CD8-positive, alpha-beta memory T cell (primary cell): ENCODE measurements around the gene GPX2. TPM values are rescaled to one million over a fixed set of nuclear protein-coding genes. Genes with fewer than 3 reads are reported as not detected.
A peak's percentile ranks its signal among the peaks of the same experiment; 100 is the strongest.

ENCODE experiments used
- CTCF ChIA-PET: fragments of 350-600 bp; sonication (Branson Sonifier 250); formaldehyde crosslinking; loops from one replicate; lab custom pipeline; 2021; ENCODE audit warnings: antibody characterized with exemption; lab: Charles Lee
- POLR2A ChIA-PET: fragments of 350-600 bp; sonication (Branson Sonifier 250); formaldehyde crosslinking; loops from one replicate; lab custom pipeline; 2021; ENCODE audit warnings: antibody characterized with exemption; lab: Charles Lee
- DNase-seq, 5 donors: peaks; one replicate each; pipeline versions ENCODE4 v3.0.0 to v3.0.0-alpha.2; 2020 to 2022; ENCODE audit warnings: mixed read lengths in 1 of 5
- H3K27ac ChIP-seq: one replicate; pipeline ENCODE4 v1.7.0; 2013; ENCODE audit warnings: low read depth, mild to moderate bottlenecking, low read length, moderate library complexity
- H3K27me3 ChIP-seq: 2 replicates; pipeline ENCODE4 v1.7.0; 2013; ENCODE audit warnings: low read length, mild to moderate bottlenecking; ENCODE audit not compliant: insufficient read depth, poor library complexity, severe bottlenecking
- H3K36me3 ChIP-seq: 2 replicates; pipeline ENCODE4 v1.7.0; 2013; ENCODE audit warnings: mild to moderate bottlenecking, low read length, moderate library complexity; ENCODE audit not compliant: insufficient read depth
- H3K4me1 ChIP-seq: 2 replicates; pipeline ENCODE4 v1.7.0; 2013; ENCODE audit warnings: mild to moderate bottlenecking, low read length, moderate library complexity; ENCODE audit not compliant: insufficient read depth
- H3K4me3 ChIP-seq: 2 replicates; pipeline ENCODE4 v1.7.0; 2013; ENCODE audit warnings: mild to moderate bottlenecking, low read length
- H3K9me3 ChIP-seq: 2 replicates; pipeline ENCODE4 v1.7.0; 2013; ENCODE audit warnings: mild to moderate bottlenecking, low read length
- H3K27ac Mint-ChIP-seq, 8 donors: one replicate each; pipeline ENCODE4 v1.8.0; 2020 to 2021; ENCODE audit warnings: mixed read lengths in 8 of 8, mild to moderate bottlenecking in 6 of 8, inconsistent platforms in 3 of 8, moderate library complexity in 3 of 8
- H3K27me3 Mint-ChIP-seq, 2 donors: one replicate each; pipeline ENCODE4 v1.8.0; 2020 to 2021; ENCODE audit warnings: mixed read lengths in 2 of 2, mild to moderate bottlenecking in 1 of 2, moderate library complexity in 1 of 2
- H3K36me3 Mint-ChIP-seq, 3 donors: one replicate each; pipeline ENCODE4 v1.8.0; 2020 to 2021; ENCODE audit warnings: mixed read lengths in 3 of 3, inconsistent platforms in 1 of 3, mild to moderate bottlenecking in 1 of 3
- H3K4me1 Mint-ChIP-seq, 3 donors: one replicate each; pipeline ENCODE4 v1.8.0; 2020 to 2021; ENCODE audit warnings: mixed read lengths in 3 of 3, inconsistent platforms in 1 of 3, mild to moderate bottlenecking in 1 of 3
- H3K4me3 Mint-ChIP-seq, 7 donors: one replicate each; pipeline ENCODE4 v1.8.0; 2020 to 2021; ENCODE audit warnings: mixed read lengths in 7 of 7, mild to moderate bottlenecking in 6 of 7, moderate library complexity in 4 of 7, inconsistent platforms in 2 of 7
- H3K9me3 Mint-ChIP-seq, 5 donors: one replicate each; pipeline ENCODE4 v1.8.0; 2020 to 2022; ENCODE audit warnings: mixed read lengths in 5 of 5, mild to moderate bottlenecking in 3 of 5, moderate library complexity in 2 of 5, inconsistent platforms in 1 of 5
- polyA plus RNA-seq: library from polyadenylated mRNA; unstranded; fragments of 300-500 nt; fragmentation: Illumina TruSeq; gene quantifications from one replicate; pipeline ENCODE4 v1.2.3, GENCODE V29; 2021
- total RNA-seq, 2 experiments: library from RNA; stranded (reverse); gene quantifications; one replicate each; pipeline ENCODE4 v1.2.3, GENCODE V29; 2021

Gene GPX2
- total and polyA plus RNA-seq, 3 experiments from 2014 or later: not detected

- H3K4me3 ChIP-seq: peak overlapping the region; percentile 33
- CTCF ChIA-PET: interaction anchor here (1.1 to 3.8 kb wide), 5 partner anchors 8 to 58 kb away, joined by 3 to 12 read pairs (median 4); partner anchors contain the start of gene FNTB
- peaks cover 80% of the 10 kb centered on the region for H3K4me1 ChIP-seq
These were observed 14.1 kb downstream of the GPX2 start for GRCh38 chr14:64928239-64929013.

GRCh38 chr14:64927031-64927430 is 15.5 kb downstream of the GPX2 start:
- no peaks in the 10 kb centered on the region for H3K27me3 Mint-ChIP-seq
- H3K9me3 Mint-ChIP-seq: no peaks in the 10 kb centered on the region
- peak overlapping the region in 7 of 8 donors; percentile 3 to 89 (median 70) for H3K27ac Mint-ChIP-seq
- no peak for DNase-seq
- Histone ChIP-seq H3K4me3 (no peak overlapping the region), H3K27me3 (no peaks in the 10 kb centered on the region), H3K4me1 (peaks cover 70% of the 10 kb centered on the region), H3K27ac (no peak overlapping the region), H3K36me3 (peaks cover 26% of the 10 kb centered on the region), H3K9me3 (no peaks in the 10 kb centered on the region)
- no peak overlapping the region for H3K4me3 Mint-ChIP-seq
- H3K36me3 Mint-ChIP-seq: peaks cover 11 to 54% (median 17%) of the 10 kb centered on the region in 3 donors
- H3K4me1 Mint-ChIP-seq: peaks cover 28 to 38% (median 34%) of the 10 kb centered on the region in 3 donors
- CTCF ChIA-PET: interaction anchor here (1.1 to 3.8 kb wide), 4 partner anchors 10 to 49 kb away, joined by 3 to 12 read pairs (median 6); no protein-coding TSS in a partner anchor
- POLR2A ChIA-PET: interaction anchor here (2.2 kb wide), 1 partner anchor 12 kb away, joined by 8 read pairs; the partner anchor contains the start of gene CHURC1

More at GRCh38 chr14:64928239-64929013, 14.1 kb downstream of the GPX2 start:
- POLR2A ChIA-PET: interaction anchor here (0.8 to 2.2 kb wide), 2 partner anchors 10 to 14 kb away, joined by 3 to 8 read pairs; partner anchors contain the start of gene CHURC1
- DNase-seq: peak in 2 of 5 donors; percentile 46 to 61
- Histone ChIP-seq H3K27me3 (no peaks in the 10 kb centered on the region), H3K36me3 (peaks cover 40% of the 10 kb centered on the region), H3K27ac (peak overlapping the region; percentile 13), H3K9me3 (no peaks in the 10 kb centered on the region)
- Mint-ChIP-seq H3K27me3 (no peaks in the 10 kb centered on the region), H3K36me3 (peaks cover 11 to 67% (median 20%) of the 10 kb centered on the region in 3 donors), H3K9me3 (no peaks in the 10 kb centered on the region), H3K4me1 (peaks cover 25 to 32% (median 30%) of the 10 kb centered on the region in 3 donors), H3K4me3 (no peak overlapping the region), H3K27ac (no peak overlapping the region)

GRCh38 chr14:64926398-64926995 is 16.0 kb downstream of the GPX2 start:
- Histone ChIP-seq H3K4me1 (peaks cover 68% of the 10 kb centered on the region), H3K27ac (no peak overlapping the region), H3K9me3 (no peaks in the 10 kb centered on the region), H3K36me3 (peaks cover 22% of the 10 kb centered on the region), H3K4me3 (no peak overlapping the region), H3K27me3 (no peaks in the 10 kb centered on the region)
- H3K4me3 Mint-ChIP-seq: peak overlapping the region in 1 of 7 donors; percentile 8
- POLR2A ChIA-PET: interaction anchor here (0.6 kb wide), 1 partner anchor 49 kb away, joined by 4 read pairs; no protein-coding TSS in a partner anchor
- no peaks in the 10 kb centered on the region for H3K27me3 Mint-ChIP-seq
- H3K27ac Mint-ChIP-seq: peak overlapping the region; percentile 3 to 89 (median 58)
- H3K9me3 Mint-ChIP-seq: no peaks in the 10 kb centered on the region
- H3K4me1 Mint-ChIP-seq: peaks cover 31 to 42% (median 36%) of the 10 kb centered on the region in 3 donors
- no peak for DNase-seq
- peaks cover 11 to 54% (median 19%) of the 10 kb centered on the region in 3 donors for H3K36me3 Mint-ChIP-seq
- CTCF ChIA-PET: interaction anchor here (1.8 to 3.8 kb wide), 2 partner anchors 10 to 35 kb away, joined by 8 to 12 read pairs; no protein-coding TSS in a partner anchor

- no peak overlapping the region for H3K4me3 Mint-ChIP-seq
- Histone ChIP-seq H3K36me3 (peaks cover 19% of the 10 kb centered on the region), H3K4me1 (peaks cover 61% of the 10 kb centered on the region), H3K4me3 (no peak overlapping the region), H3K27ac (no peak overlapping the region), H3K27me3 (no peaks in the 10 kb centered on the region), H3K9me3 (no peaks in the 10 kb centered on the region)
- H3K36me3 Mint-ChIP-seq: peaks cover 11 to 57% (median 23%) of the 10 kb centered on the region in 3 donors
- ChIA-PET CTCF (interaction anchor here (1.0 kb wide), 1 partner anchor 31 kb away, joined by 3 read pairs; no protein-coding TSS in a partner anchor), POLR2A (interaction anchor here (0.7 kb wide), 1 partner anchor 599 kb away, joined by 4 read pairs; no protein-coding TSS in a partner anchor)
- peak overlapping the region in 2 of 8 donors; percentile 14 to 42 for H3K27ac Mint-ChIP-seq
- H3K27me3 Mint-ChIP-seq: no peaks in the 10 kb centered on the region
- no peak for DNase-seq
- no peaks in the 10 kb centered on the region for H3K9me3 Mint-ChIP-seq
- peaks cover 64 to 74% (median 65%) of the 10 kb centered on the region in 3 donors for H3K4me1 Mint-ChIP-seq
These were observed 19.5 kb downstream of the GPX2 start for GRCh38 chr14:64923015-64923414.

DNA sequence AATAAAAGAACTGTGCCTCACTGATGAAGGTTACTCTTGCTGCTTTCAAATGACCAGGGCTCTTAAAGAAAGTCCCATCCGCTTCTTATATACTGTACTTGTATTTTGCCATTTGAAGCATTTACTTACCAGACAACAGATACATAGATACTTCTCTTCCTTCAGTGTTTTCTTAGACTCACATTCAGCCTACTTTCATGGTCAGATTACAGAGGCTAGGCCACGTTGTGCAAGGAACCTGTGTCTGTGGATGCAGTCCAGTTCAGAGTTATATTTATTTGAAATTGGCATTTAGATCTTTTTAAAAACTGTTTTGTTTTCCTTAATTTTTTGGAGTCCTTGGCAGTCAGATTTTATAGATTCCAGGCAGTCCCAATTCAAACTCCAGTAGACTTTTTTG is 22.1 kb downstream of the GPX2 start:
- H3K4me1 Mint-ChIP-seq: peaks cover 72 to 86% (median 85%) of the 10 kb centered on the region in 3 donors
- H3K27ac Mint-ChIP-seq: peak overlapping the region in 3 of 8 donors; percentile 54 to 80 (median 66)
- ChIA-PET CTCF (no interaction called here), POLR2A (no interaction called here)
- H3K36me3 ChIP-seq: peaks cover 10% of the 10 kb centered on the region
- no peak for DNase-seq
- no peaks in the 10 kb centered on the region for H3K9me3 ChIP-seq
- no peaks in the 10 kb centered on the region for H3K9me3 Mint-ChIP-seq
- H3K36me3 Mint-ChIP-seq: peaks cover 7 to 45% (median 21%) of the 10 kb centered on the region in 3 donors
- no peaks in the 10 kb centered on the region for H3K27me3 ChIP-seq
- peaks cover 72% of the 10 kb centered on the region for H3K4me1 ChIP-seq
- H3K4me3 Mint-ChIP-seq: peak overlapping the region in 1 of 7 donors; percentile 3
- no peaks in the 10 kb centered on the region for H3K27me3 Mint-ChIP-seq
- H3K27ac ChIP-seq: no peak overlapping the region
- no peak overlapping the region for H3K4me3 ChIP-seq

DNA sequence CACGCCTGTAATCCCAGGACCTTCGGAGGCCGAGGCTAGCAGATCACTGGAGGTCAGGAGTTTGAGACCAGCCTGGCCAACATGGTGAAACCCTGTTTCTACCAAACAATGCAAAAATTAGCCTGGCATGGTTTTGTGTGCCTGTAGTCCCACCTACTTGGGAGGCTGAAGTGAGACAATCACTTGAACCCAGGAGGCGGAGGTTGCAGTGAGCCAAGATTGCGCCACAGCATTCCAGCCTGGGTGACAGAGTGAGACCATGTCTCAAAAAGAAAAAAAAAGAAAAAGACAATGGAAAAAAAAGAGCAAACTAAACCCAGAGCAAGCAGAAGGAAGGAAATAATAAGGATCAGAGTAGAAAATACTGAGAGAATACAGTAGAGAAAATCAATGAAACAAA is 22.9 kb downstream of the GPX2 start:
- CTCF ChIA-PET: no interaction called here
- H3K27me3 Mint-ChIP-seq: no peaks in the 10 kb centered on the region
- H3K27ac ChIP-seq: no peak overlapping the region
- DNase-seq: no peak
- H3K4me1 ChIP-seq: peaks cover 72% of the 10 kb centered on the region
- peaks cover 7% of the 10 kb centered on the region for H3K36me3 ChIP-seq
- no peaks in the 10 kb centered on the region for H3K9me3 ChIP-seq
- peak overlapping the region in 4 of 8 donors; percentile 4 to 92 (median 65) for H3K27ac Mint-ChIP-seq
- peaks cover 77 to 91% (median 90%) of the 10 kb centered on the region in 3 donors for H3K4me1 Mint-ChIP-seq
- POLR2A ChIA-PET: no interaction called here
- no peak overlapping the region for H3K4me3 ChIP-seq
- H3K4me3 Mint-ChIP-seq: peak overlapping the region in 1 of 7 donors; percentile 2
- peaks cover 9 to 45% (median 17%) of the 10 kb centered on the region in 3 donors for H3K36me3 Mint-ChIP-seq
- no peaks in the 10 kb centered on the region for H3K9me3 Mint-ChIP-seq
- no peaks in the 10 kb centered on the region for H3K27me3 ChIP-seq

- Histone ChIP-seq H3K4me3 (no peak overlapping the region), H3K27me3 (no peaks in the 10 kb centered on the region), H3K27ac (no peak overlapping the region), H3K9me3 (no peaks in the 10 kb centered on the region), H3K4me1 (peaks cover 68% of the 10 kb centered on the region), H3K36me3 (peaks cover 3% of the 10 kb centered on the region)
- H3K4me3 Mint-ChIP-seq: no peak overlapping the region
- POLR2A ChIA-PET: no interaction called here
- H3K9me3 Mint-ChIP-seq: no peaks in the 10 kb centered on the region
- peak overlapping the region in 4 of 8 donors; percentile 61 to 70 (median 69) for H3K27ac Mint-ChIP-seq
- DNase-seq: no peak
- H3K27me3 Mint-ChIP-seq: no peaks in the 10 kb centered on the region
- peaks cover 74 to 88% (median 87%) of the 10 kb centered on the region in 3 donors for H3K4me1 Mint-ChIP-seq
- CTCF ChIA-PET: no interaction called here
- peaks cover 7 to 45% (median 16%) of the 10 kb centered on the region in 3 donors for H3K36me3 Mint-ChIP-seq
These were observed 23.3 kb downstream of the GPX2 start for GRCh38 chr14:64919215-64919614.
